DOHH2 (cell line): ENCODE results near the gene ZNF408.

Source experiments
- H3F3A ChIP-seq: fragments of 200-600 bp; sonication (generic), shearing (Covaris generic); 2 replicates; pipeline ENCODE4 v1.6.0; 2016; ENCODE audit warnings: antibody characterized with exemption, mild to moderate bottlenecking; ENCODE audit not compliant: control insufficient read depth, insufficient read depth
- H3K27ac ChIP-seq: fragments of 200-600 bp; sonication (generic); 2 replicates; pipeline ENCODE4 v1.5.1; 2014; ENCODE audit warnings: low read depth, mild to moderate bottlenecking, low read length, moderate library complexity
- H3K27me3 ChIP-seq: fragments of 200-600 bp; sonication (generic); 2 replicates; pipeline ENCODE4 v1.6.1; 2014; ENCODE audit warnings: mild to moderate bottlenecking, low read length, mixed read lengths; ENCODE audit not compliant: control insufficient read depth
- H3K36me3 ChIP-seq: fragments of 200-600 bp; sonication (generic); 2 replicates; pipeline ENCODE4 v1.6.1; 2014; ENCODE audit warnings: mild to moderate bottlenecking, low read length, moderate library complexity, mixed read lengths; ENCODE audit not compliant: control insufficient read depth
- H3K4me1 ChIP-seq: fragments of 200-600 bp; sonication (generic); 2 replicates; pipeline ENCODE4 v1.6.1; 2014; ENCODE audit warnings: mild to moderate bottlenecking, low read length, mixed read lengths; ENCODE audit not compliant: control insufficient read depth
- H3K4me2 ChIP-seq: fragments of 200-600 bp; sonication (generic); 2 replicates; pipeline ENCODE4 v1.6.0; 2014; ENCODE audit warnings: mild to moderate bottlenecking, low read length, moderate library complexity
- H3K4me3 ChIP-seq: fragments of 200-600 bp; sonication (generic); 2 replicates; pipeline ENCODE4 v1.5.1; 2014; ENCODE audit warnings: mild to moderate bottlenecking, low read length, mixed read lengths
- H3K79me2 ChIP-seq: fragments of 200-600 bp; sonication (generic); 2 replicates; pipeline ENCODE4 v1.6.1; 2014; ENCODE audit warnings: mild to moderate bottlenecking, low read length, mixed read lengths; ENCODE audit not compliant: control insufficient read depth
- H3K9me2 ChIP-seq: fragments of 200-600 bp; sonication (generic); replicated peaks from 2 replicates; pipeline ENCODE4 v1.6.1; 2014; ENCODE audit warnings: mild to moderate bottlenecking, low read length, mixed read lengths; ENCODE audit not compliant: control insufficient read depth
- H3K9me3 ChIP-seq: fragments of 200-600 bp; sonication (generic); 2 replicates; pipeline ENCODE4 v1.6.1; 2014; ENCODE audit warnings: antibody characterized with exemption, low read length, mixed read lengths; ENCODE audit not compliant: control insufficient read depth, insufficient read depth
- H4K20me1 ChIP-seq: fragments of 200-600 bp; sonication (generic); 2 replicates; pipeline ENCODE4 v1.6.0; 2014; ENCODE audit warnings: low read depth, mild to moderate bottlenecking, antibody characterized with exemption, low read length, moderate library complexity; ENCODE audit not compliant: control insufficient read depth, insufficient read depth
- EZH2phosphoT487 ChIP-seq: fragments of 200-600 bp; sonication (generic); IDR thresholded peaks from 2 replicates; pipeline ENCODE4 v1.6.1; 2017; ENCODE audit warnings: borderline replicate concordance, mild to moderate bottlenecking, antibody characterized with exemption, low read length, moderate library complexity, mixed read lengths
- TF ChIP-seq, protein P1 (sequence below): fragments of 200-600 bp; sonication (generic); IDR thresholded peaks from one replicate; pipeline ENCODE4 v1.5.1; 2014; ENCODE audit warnings: antibody characterized with exemption, mild to moderate bottlenecking, low read depth, low read length; ENCODE audit not compliant: poor library complexity, severe bottlenecking

Gene ZNF408

GRCh38 chr11:46724088-46724487, 23.3 kb downstream of the ZNF408 start:
- no peaks in the 10 kb centered on the region for H3K79me2 ChIP-seq
- TF ChIP-seq EZH2phosphoT487 = no peak
- no peaks in the 10 kb centered on the region for H3K9me2 ChIP-seq
- no peak overlapping the region for H3K4me2 ChIP-seq
- no peaks in the 10 kb centered on the region for H3K27me3 ChIP-seq
- H3K4me1 ChIP-seq = no peaks in the 10 kb centered on the region
- no peak overlapping the region for H3K27ac ChIP-seq
- no peaks in the 10 kb centered on the region for H3K36me3 ChIP-seq
- no peaks in the 10 kb centered on the region for H3F3A ChIP-seq
- no peaks in the 10 kb centered on the region for H3K9me3 ChIP-seq
- H4K20me1 ChIP-seq = no peaks in the 10 kb centered on the region
- no peak overlapping the region for H3K4me3 ChIP-seq

DNA sequence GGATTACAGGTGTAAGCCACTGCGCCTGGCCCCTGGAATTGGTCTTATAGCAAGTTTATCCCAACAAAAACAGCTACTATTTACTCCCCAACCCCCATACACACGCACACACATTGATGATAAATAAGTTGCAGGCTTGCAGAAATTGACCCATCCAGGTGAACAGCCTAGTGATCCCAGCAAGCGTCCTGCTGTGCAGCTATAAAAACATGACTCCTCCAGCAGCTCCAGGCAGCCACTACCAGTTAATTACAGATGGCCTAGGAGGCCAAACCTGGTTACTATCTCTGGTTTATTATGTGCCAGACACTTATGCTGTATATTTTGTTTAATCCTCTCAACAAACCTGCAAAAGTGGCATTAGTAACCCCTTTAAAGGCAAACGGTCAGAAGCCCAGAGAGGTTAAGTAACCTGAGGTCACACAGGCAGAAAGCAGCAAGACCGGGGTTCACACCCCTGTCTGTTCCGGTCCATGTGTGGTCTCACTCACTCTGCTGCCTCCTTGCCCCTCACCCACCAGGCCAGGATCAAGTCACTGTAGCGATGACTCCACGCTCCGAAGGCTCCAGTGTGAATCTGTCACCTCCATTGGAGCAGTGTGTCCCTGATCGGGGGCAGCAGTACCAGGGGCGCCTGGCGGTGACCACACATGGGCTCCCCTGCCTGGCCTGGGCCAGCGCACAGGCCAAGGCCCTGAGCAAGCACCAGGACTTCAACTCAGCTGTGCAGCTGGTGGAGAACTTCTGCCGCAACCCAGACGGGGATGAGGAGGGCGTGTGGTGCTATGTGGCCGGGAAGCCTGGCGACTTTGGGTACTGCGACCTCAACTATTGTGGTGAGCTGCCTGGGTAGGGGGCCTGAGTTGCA, 24.7 kb downstream of the ZNF408 start:
- H3F3A ChIP-seq = no peaks in the 10 kb centered on the region
- H3K36me3 ChIP-seq = no peaks in the 10 kb centered on the region
- H4K20me1 ChIP-seq = no peaks in the 10 kb centered on the region
- no peaks in the 10 kb centered on the region for H3K9me3 ChIP-seq
- no peaks in the 10 kb centered on the region for H3K9me2 ChIP-seq
- H3K27ac ChIP-seq = no peak overlapping the region
- no peaks in the 10 kb centered on the region for H3K4me1 ChIP-seq
- TF ChIP-seq, protein P1, sequence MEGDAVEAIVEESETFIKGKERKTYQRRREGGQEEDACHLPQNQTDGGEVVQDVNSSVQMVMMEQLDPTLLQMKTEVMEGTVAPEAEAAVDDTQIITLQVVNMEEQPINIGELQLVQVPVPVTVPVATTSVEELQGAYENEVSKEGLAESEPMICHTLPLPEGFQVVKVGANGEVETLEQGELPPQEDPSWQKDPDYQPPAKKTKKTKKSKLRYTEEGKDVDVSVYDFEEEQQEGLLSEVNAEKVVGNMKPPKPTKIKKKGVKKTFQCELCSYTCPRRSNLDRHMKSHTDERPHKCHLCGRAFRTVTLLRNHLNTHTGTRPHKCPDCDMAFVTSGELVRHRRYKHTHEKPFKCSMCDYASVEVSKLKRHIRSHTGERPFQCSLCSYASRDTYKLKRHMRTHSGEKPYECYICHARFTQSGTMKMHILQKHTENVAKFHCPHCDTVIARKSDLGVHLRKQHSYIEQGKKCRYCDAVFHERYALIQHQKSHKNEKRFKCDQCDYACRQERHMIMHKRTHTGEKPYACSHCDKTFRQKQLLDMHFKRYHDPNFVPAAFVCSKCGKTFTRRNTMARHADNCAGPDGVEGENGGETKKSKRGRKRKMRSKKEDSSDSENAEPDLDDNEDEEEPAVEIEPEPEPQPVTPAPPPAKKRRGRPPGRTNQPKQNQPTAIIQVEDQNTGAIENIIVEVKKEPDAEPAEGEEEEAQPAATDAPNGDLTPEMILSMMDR = no peak
- no peak for TF ChIP-seq EZH2phosphoT487
- no peak overlapping the region for H3K4me2 ChIP-seq
- no peaks in the 10 kb centered on the region for H3K79me2 ChIP-seq
- no peaks in the 10 kb centered on the region for H3K27me3 ChIP-seq
- H3K4me3 ChIP-seq = no peak overlapping the region

GRCh38 chr11:46726206-46726862, 25.5 kb downstream of the ZNF408 start:
- no peak overlapping the region for H3K27ac ChIP-seq
- no peaks in the 10 kb centered on the region for H3K9me3 ChIP-seq
- no peaks in the 10 kb centered on the region for H3K4me1 ChIP-seq
- no peak overlapping the region for H3K4me2 ChIP-seq
- no peak overlapping the region for H3K4me3 ChIP-seq
- no peaks in the 10 kb centered on the region for H3K27me3 ChIP-seq
- TF ChIP-seq EZH2phosphoT487 = no peak
- TF ChIP-seq, protein P1 = no peak
- H3K79me2 ChIP-seq = no peaks in the 10 kb centered on the region
- no peaks in the 10 kb centered on the region for H3F3A ChIP-seq
- no peaks in the 10 kb centered on the region for H4K20me1 ChIP-seq
- no peaks in the 10 kb centered on the region for H3K36me3 ChIP-seq
- no peaks in the 10 kb centered on the region for H3K9me2 ChIP-seq
